HT-29 (cell line): ENCODE measurements around the gene HARBI1. TPM values are rescaled to one million over a fixed set of nuclear protein-coding genes. Genes with fewer than 3 reads are reported as not detected.

Source experiments
- DNase-seq: peaks from one replicate; pipeline ENCODE4 v3.0.0-alpha.2; 2015; ENCODE audit warnings: low spot score
- total RNA-seq: library from RNA; depleted of rRNA; stranded (reverse); fragments of >200 nt; shearing (Covaris generic); gene quantifications from 2 replicates; pipeline ENCODE4 v1.2.3, GENCODE V29; 2014; rRNA removed

The HARBI1 gene
- total RNA-seq, 1 experiment from 2014 or later, result 8.0 TPM

GRCh38 chr11:46554213-46555147 lies 62.5 kb downstream of the HARBI1 start:
- peak; percentile 93 for DNase-seq

GRCh38 chr11:46553814-46554212 lies 63.2 kb downstream of the HARBI1 start:
- no peak for DNase-seq

Other genes with a start within 250 kb of the HARBI1 start
- 90.8 and 110 TPM in 2 replicates for gene MDK, start 235.6 kb downstream of the HARBI1 start, total RNA-seq
- 0.05 and 0.70 TPM in 2 replicates for gene CHRM4, start 225.5 kb downstream of the HARBI1 start, total RNA-seq
- gene AMBRA1, start 23.2 kb downstream of the HARBI1 start, total RNA-seq, result 34.0 and 34.1 TPM in 2 replicates
- gene ATG13, start 326 bp upstream of the HARBI1 start, total RNA-seq, result 140 and 152 TPM in 2 replicates
- gene ARHGAP1, start 83.4 kb upstream of the HARBI1 start, total RNA-seq, result 28.7 and 29.3 TPM in 2 replicates
- 15.8 and 17.5 TPM in 2 replicates for gene ZNF408, start 83.8 kb upstream of the HARBI1 start, total RNA-seq
- 0.38 and 1.7 TPM in 2 replicates for gene F2, start 102.0 kb upstream of the HARBI1 start, total RNA-seq
- gene CKAP5, start 229.1 kb upstream of the HARBI1 start, total RNA-seq, result 62.7 and 76.0 TPM in 2 replicates